ENCODE results near the gene ATG14. TPM values are rescaled to one million over a fixed set of nuclear protein-coding genes. Genes with fewer than 3 reads are reported as not detected.

ATG14 gene
- polyA plus RNA-seq (2012; rRNA removed): 4.3 and 5.4 TPM in 2 replicates
- 3.5 and 3.6 TPM in 2 replicates for polyA plus RNA-seq (2012; cell fraction: cytosol; rRNA removed)
- 11.4 and 17.3 TPM in 2 replicates for polyA plus RNA-seq (2012; cell fraction: nucleus; rRNA removed)

DNA sequence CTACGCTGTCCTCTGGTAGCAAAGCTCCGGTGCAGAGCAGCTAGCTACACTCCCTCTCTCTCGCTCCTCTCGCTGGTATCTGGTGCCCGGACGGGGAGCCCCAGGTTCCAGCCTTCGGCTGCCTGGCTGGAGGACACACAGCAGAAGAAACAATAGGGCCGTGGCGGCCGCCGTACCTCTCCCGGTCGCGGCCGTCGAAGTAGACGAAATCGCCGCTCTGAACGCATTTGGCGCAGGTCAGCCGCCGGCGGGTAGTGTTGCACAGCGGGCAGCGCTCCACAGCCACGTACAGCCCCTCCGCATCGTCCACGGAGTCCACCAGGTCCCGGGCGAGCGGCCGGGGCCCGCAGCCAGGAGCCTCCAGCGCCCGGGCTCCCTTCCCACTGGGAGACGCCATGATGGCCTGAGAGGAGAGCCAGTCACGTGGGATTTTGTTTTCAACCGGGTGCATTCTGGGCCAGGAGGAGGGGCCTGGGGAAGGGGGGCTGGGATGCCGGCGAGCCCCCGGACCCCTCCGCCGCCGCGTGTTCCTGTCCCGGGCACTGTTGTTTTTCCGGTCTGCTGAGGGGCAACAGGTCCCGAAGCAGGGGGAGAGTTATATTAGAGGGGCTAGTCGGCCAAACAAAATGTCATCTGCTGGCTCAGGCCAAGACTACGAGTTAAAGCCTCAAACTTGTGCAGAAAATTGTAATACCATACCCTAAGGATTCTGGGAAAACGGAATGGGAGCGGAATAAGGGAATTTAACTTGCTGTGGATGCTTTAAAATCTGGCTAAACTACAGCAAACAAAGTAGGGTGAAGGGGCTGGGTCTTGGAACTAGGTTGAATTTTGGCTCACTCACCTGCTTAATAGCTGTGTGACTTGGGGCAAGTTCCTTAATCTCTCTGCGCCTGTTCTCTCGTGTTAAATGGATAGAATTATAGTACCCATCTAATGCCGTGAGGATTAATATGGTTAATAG is at the start of gene ATG14:
Gene ATG14 (minus strand): TSS at position 405 of the 964 bp plus-strand sequence. CDS start 8 bp downstream, at position 397.
- Histone ChIP-seq H3K27ac (ENCODE audit: low read depth in 2 of 2, low read length in 1 of 2) (peak within 1 kb of the TSS; percentile 59 to 73; a peak in 3 of 4 replicates), H3K27me3 (ENCODE audit: insufficient read depth) (no peaks in the 10 kb centered on the region), H4K20me1 (ENCODE audit: insufficient read depth) (no peaks in the 10 kb centered on the region), H3K9ac (peak within 1 kb of the TSS; percentile 95), H3K9me3 (no peaks in the 10 kb centered on the region), H3K4me3 (ENCODE audit: low read depth in 2 of 2, low read length in 1 of 2) (peak within 1 kb of the TSS; percentile 90 to 95), H3K79me2 (ENCODE audit: insufficient read depth) (peaks cover 46% of the 10 kb centered on the region), H3F3A (replicated peaks; ENCODE audit: insufficient read depth) (no peaks in the 10 kb centered on the region), H3K36me3 (replicated peaks in 1 of 2; ENCODE audit: control insufficient read depth in 1 of 2, insufficient read depth in 2 of 2, low read length in 1 of 2) (no peaks in the 10 kb centered on the region), H3K4me1 (ENCODE audit: control insufficient read depth in 1 of 2, insufficient read depth in 2 of 2, low read depth in 1 of 2, low read length in 1 of 2) (peaks cover 8 to 9% of the 10 kb centered on the region in 2 experiments; a peak in 2 of 4 replicates), H3K9me2 (no peaks in the 10 kb centered on the region), H2AFZ (ENCODE audit: low read depth) (peak within 1 kb of the TSS; percentile 99), H3K4me2 (peak within 1 kb of the TSS; percentile 88)
- 4% methylated on average over 32 of the region's 57 CpGs for WGBS (ENCODE audit: low lambda C conversion rate)
- ChIA-PET POLR2A (interaction anchor here (0.6 kb wide), 1 partner anchor 169 kb away, joined by 3 read pairs; no protein-coding TSS in a partner anchor), CTCF (no interaction called here)
- DNase-seq: peak; percentile 97
- no peak for TF ChIP-seq NRF1 (IDR thresholded peaks at IDR 0.05; ENCODE audit: low read depth, low read length)
- TF ChIP-seq, protein P1, sequence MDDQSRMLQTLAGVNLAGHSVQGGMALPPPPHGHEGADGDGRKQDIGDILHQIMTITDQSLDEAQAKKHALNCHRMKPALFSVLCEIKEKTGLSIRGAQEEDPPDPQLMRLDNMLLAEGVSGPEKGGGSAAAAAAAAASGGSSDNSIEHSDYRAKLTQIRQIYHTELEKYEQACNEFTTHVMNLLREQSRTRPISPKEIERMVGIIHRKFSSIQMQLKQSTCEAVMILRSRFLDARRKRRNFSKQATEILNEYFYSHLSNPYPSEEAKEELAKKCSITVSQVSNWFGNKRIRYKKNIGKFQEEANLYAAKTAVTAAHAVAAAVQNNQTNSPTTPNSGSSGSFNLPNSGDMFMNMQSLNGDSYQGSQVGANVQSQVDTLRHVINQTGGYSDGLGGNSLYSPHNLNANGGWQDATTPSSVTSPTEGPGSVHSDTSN (IDR thresholded peaks at IDR 0.05): no peak
- no peak; the same call in 1 of the 2 replicates for TF ChIP-seq JUND (IDR thresholded peaks at IDR 0.05)
- no peak; the same call in 1 of the 2 replicates for TF ChIP-seq NFIC (IDR thresholded peaks at IDR 0.05; ENCODE audit: borderline replicate concordance)
- peak; percentile 93 for TF ChIP-seq MXI1 (IDR thresholded peaks at IDR 0.05; ENCODE audit: low read depth, low read length)
- peak; percentile 73 for TF ChIP-seq USF2 (IDR thresholded peaks at IDR 0.05; ENCODE audit: borderline replicate concordance, low read depth, low read length)
- peak; percentile 60 for TF ChIP-seq GABPA (IDR thresholded peaks at IDR 0.05; ENCODE audit: low read depth)
- TF ChIP-seq FOXJ3 (CRISPR knock-in tag; IDR thresholded peaks at IDR 0.05): peak; percentile 37; the same call in 1 of the 2 replicates
- TF ChIP-seq EZH2phosphoT487 (IDR thresholded peaks at IDR 0.05; ENCODE audit: borderline replicate concordance, low read depth): no peak
- TF ChIP-seq RCOR1 (IDR thresholded peaks at IDR 0.05; ENCODE audit: low read length): no peak
- peak; percentile 15; the same call in 1 of the 2 replicates for TF ChIP-seq REST (IDR thresholded peaks at IDR 0.05; ENCODE audit: low read depth, low read length)
- peak; percentile 98 for TF ChIP-seq YY1 (IDR thresholded peaks at IDR 0.05; ENCODE audit: low read depth)
- no peak for TF ChIP-seq RAD21 (IDR thresholded peaks at IDR 0.05; ENCODE audit: low read length)
- TF ChIP-seq RFX5 (IDR thresholded peaks at IDR 0.05; ENCODE audit: low read length): no peak; the same call in 1 of the 2 replicates
- peak; percentile 98 for TF ChIP-seq USF1 (IDR thresholded peaks at IDR 0.05; ENCODE audit: borderline replicate concordance, low read depth)
- TF ChIP-seq GATA2 (CRISPR knock-in tag; IDR thresholded peaks at IDR 0.05): no peak
- TF ChIP-seq ELF1 (IDR thresholded peaks at IDR 0.05): 0 out of 2 replicates have a peak, but pooled peaks have one; percentile 6
- peak; percentile 87 for TF ChIP-seq CHD2 (IDR thresholded peaks at IDR 0.05; ENCODE audit: low read length, partially characterized antibody)
- peak; percentile 79; the same call in 1 of the 2 replicates for TF ChIP-seq TAF1 (IDR thresholded peaks at IDR 0.05; ENCODE audit: borderline replicate concordance, low read depth, low read length)
- TF ChIP-seq TCF12 (IDR thresholded peaks at IDR 0.05): peak; percentile 46; the same call in 1 of the 2 replicates
- no peak for TF ChIP-seq TEAD4 (IDR thresholded peaks at IDR 0.05; ENCODE audit: borderline replicate concordance, insufficient read depth)
- no peak for TF ChIP-seq FOXM1 (IDR thresholded peaks at IDR 0.05; ENCODE audit: low read depth)
- TF ChIP-seq RXRA (IDR thresholded peaks at IDR 0.05; ENCODE audit: borderline replicate concordance, low read depth): no peak
- TF ChIP-seq IRF3 (IDR thresholded peaks at IDR 0.05; ENCODE audit: low read depth, low read length): no peak
- TF ChIP-seq EP300 (IDR thresholded peaks at IDR 0.05; ENCODE audit: borderline replicate concordance in 1 of 2, low read depth in 1 of 2, low read length in 1 of 2): peak; percentile 13 to 30; a peak in 1 of 4 replicates

All from SK-N-SH (cell line).